Endothelial cell of umbilical vein (primary cell): ENCODE data around the gene SFRP2. TPM values are rescaled to one million over a fixed set of nuclear protein-coding genes. Genes with fewer than 3 reads are reported as not detected.

Experiments used
- BruUV-seq: library from RNA; stranded (reverse); fragments of 400-500 nt; replicated peaks from 2 replicates; lab custom pipeline; 2021; lab: Mats Ljungman, UMichigan
- CTCF ChIA-PET: fragments of 300-600, 350-600 bp; sonication (Branson Sonifier 250); formaldehyde crosslinking; loops from one replicate; lab custom pipeline; 2021; ENCODE audit warnings: antibody characterized with exemption, inconsistent platforms; lab: Charles Lee
- POLR2A ChIA-PET: fragments of 300-600, 350-600 bp; sonication (Branson Sonifier 250); formaldehyde crosslinking; loops from one replicate; lab custom pipeline; 2021; ENCODE audit warnings: antibody characterized with exemption, inconsistent platforms; lab: Charles Lee
- DNase-seq: peaks from one replicate; pipeline ENCODE4 v3.0.0-alpha.2; 2011; ENCODE audit warnings: low read depth, low spot score
- FAIRE-seq: peaks from 2 replicates; lab custom pipeline; 2011; peaks lifted over from hg19 to GRCh38; lab: Jason Lieb, UNC
- H2AFZ ChIP-seq: 2 replicates; pipeline ENCODE4 v1.6.0; 2012; ENCODE audit warnings: low read depth, low read length, control low read depth, inconsistent platforms
- H3K27ac ChIP-seq: 2 replicates; pipeline ENCODE4 v1.5.1; 2011; ENCODE audit warnings: low read depth, mild to moderate bottlenecking, control low read depth, low read length, moderate library complexity; ENCODE audit not compliant: insufficient read depth
- H3K27me3 ChIP-seq, 2 experiments: 2 replicates each; pipeline versions ENCODE4 v1.6.0 to v1.6.1; 2011; ENCODE audit warnings: low read length in 2 of 2, mixed read lengths in 1 of 2; ENCODE audit not compliant: control insufficient read depth in 2 of 2, insufficient read depth in 2 of 2
- H3K36me3 ChIP-seq, 2 experiments: 2 replicates in 1 of 2; 3 replicates in 1 of 2; pipeline ENCODE4 v1.5.1; 2011; ENCODE audit warnings: low read length in 2 of 2, mild to moderate bottlenecking in 1 of 2, moderate library complexity in 1 of 2; ENCODE audit not compliant: control insufficient read depth in 2 of 2, insufficient read depth in 2 of 2; ENCODE audit errors: extremely low read depth in 1 of 2
- H3K4me1 ChIP-seq: 3 replicates; pipeline ENCODE4 v1.5.1; 2011; ENCODE audit warnings: mild to moderate bottlenecking, low read length; ENCODE audit not compliant: control insufficient read depth, insufficient read depth; ENCODE audit errors: extremely low read depth
- H3K4me2 ChIP-seq: 2 replicates; pipeline ENCODE4 v1.6.1; 2011; ENCODE audit warnings: low read length, control low read depth, mixed read lengths; ENCODE audit not compliant: insufficient read depth
- H3K4me3 ChIP-seq, 3 experiments: fragments of 200-600 bp in 1 of 3; sonication (generic), shearing (Covaris generic) in 1 of 3; replicated peaks in 1 of 3; 2 replicates each; pipeline ENCODE4 v1.5.1; 2011 to 2016; ENCODE audit warnings: control low read depth in 3 of 3, low read length in 3 of 3, mild to moderate bottlenecking in 2 of 3, inconsistent platforms in 1 of 3, low read depth in 1 of 3, moderate library complexity in 1 of 3; ENCODE audit not compliant: insufficient read depth in 1 of 3
- H3K79me2 ChIP-seq: 2 replicates; pipeline ENCODE4 v1.6.0; 2012; ENCODE audit warnings: low read length, inconsistent platforms; ENCODE audit not compliant: control insufficient read depth, insufficient read depth
- H3K9ac ChIP-seq: replicated peaks from 2 replicates; pipeline ENCODE3; 2011; ENCODE audit warnings: low read length, control low read depth; ENCODE audit not compliant: insufficient read depth; ENCODE audit errors: extremely low read depth
- H3K9me1 ChIP-seq: replicated peaks from 3 replicates; pipeline ENCODE4 v1.6.0; 2011; ENCODE audit warnings: mild to moderate bottlenecking, low read length; ENCODE audit not compliant: control insufficient read depth, insufficient read depth; ENCODE audit errors: extremely low read depth
- H3K9me3 ChIP-seq: replicated peaks from 2 replicates; pipeline ENCODE4 v1.5.1; 2012; ENCODE audit warnings: low read length, inconsistent platforms; ENCODE audit not compliant: control insufficient read depth, insufficient read depth
- H4K20me1 ChIP-seq: replicated peaks from 2 replicates; pipeline ENCODE3; 2011; ENCODE audit warnings: mild to moderate bottlenecking, low read length; ENCODE audit not compliant: control insufficient read depth, insufficient read depth; ENCODE audit errors: extremely low read depth
- EZH2 ChIP-seq: IDR thresholded peaks from 2 replicates; pipeline ENCODE4 v1.6.1; 2012; ENCODE audit warnings: borderline replicate concordance, low read depth, mild to moderate bottlenecking, moderate library complexity, low read length, inconsistent platforms; ENCODE audit not compliant: severe bottlenecking
- FOS ChIP-seq: IDR thresholded peaks from 2 replicates; pipeline ENCODE4 v1.6.1; 2011; ENCODE audit warnings: mild to moderate bottlenecking, low read length, moderate library complexity, borderline replicate concordance; ENCODE audit not compliant: insufficient read depth
- GATA2 ChIP-seq: IDR thresholded peaks from 2 replicates; pipeline ENCODE4 v1.7.0; 2011; ENCODE audit warnings: low read depth, mild to moderate bottlenecking, moderate library complexity, mixed read lengths, low read length; ENCODE audit not compliant: insufficient read length, insufficient read depth
- JUN ChIP-seq: IDR thresholded peaks from 2 replicates; pipeline ENCODE4 v1.6.1; 2011; ENCODE audit warnings: borderline replicate concordance, low read depth; ENCODE audit not compliant: insufficient read length, insufficient read depth
- MYC ChIP-seq: IDR thresholded peaks from one replicate; pipeline ENCODE4 v1.6.1; 2011; ENCODE audit warnings: mild to moderate bottlenecking, low read depth, low read length
- POLR2A ChIP-seq: IDR thresholded peaks from 2 replicates; pipeline ENCODE4 v1.6.1; 2012; ENCODE audit warnings: low read depth, mild to moderate bottlenecking, control low read depth, low read length
- POLR2AphosphoS5 ChIP-seq: IDR thresholded peaks from 2 replicates; pipeline ENCODE4 v1.6.1; 2012; ENCODE audit warnings: low read depth, mild to moderate bottlenecking, control low read depth, low read length, moderate library complexity; ENCODE audit not compliant: insufficient read depth
- dilution Hi-C: fragments of 300-500 bp; cut with MboI; formaldehyde crosslinking; loops from one replicate; pipeline ENCODE4 v1.15.0; 2019; ENCODE audit warnings: low sequenced_read_pairs; ENCODE audit not compliant: extremely low pct_ligation_motif_present
- intact Hi-C: fragments of 100-400 bp; cut with micrococcal nuclease; formaldehyde crosslinking; loops from one replicate; pipeline ENCODE4 v1.10.0; 2022
- polyA plus RNA-seq, 4 experiments: library from polyadenylated mRNA; depleted of rRNA in 3 of 4; stranded (reverse) in 3 of 4; unstranded in 1 of 4; fragments of >200 nt; gene quantifications; 2 replicates each; pipeline versions ENCODE4 v1.2.1 to v1.2.3, GENCODE V29; 2011 to 2012; ENCODE audit warnings: missing spikeins in 1 of 4
- total RNA-seq: library from RNA; stranded (reverse); gene quantifications from 2 replicates; pipeline ENCODE4 v1.2.3, GENCODE V29; 2021
- TF ChIP-seq, protein P1 (sequence below): IDR thresholded peaks from 2 replicates; pipeline ENCODE4 v1.6.1; 2011; ENCODE audit not compliant: insufficient read depth, insufficient read length
- TF ChIP-seq, protein P2 (sequence below), 2 donors: IDR thresholded peaks; 1 replicate in 1 of 2; 2 replicates in 1 of 2; pipeline ENCODE4 v1.5.1; 2011; ENCODE audit warnings: low read length in 2 of 2, mild to moderate bottlenecking in 2 of 2, moderate library complexity in 2 of 2, control low read depth in 1 of 2, inconsistent platforms in 1 of 2, low read depth in 1 of 2; ENCODE audit not compliant: insufficient read depth in 1 of 2; ENCODE audit errors: extremely low read depth in 1 of 2

SFRP2 gene
- total and polyA plus RNA-seq, 2 donors (not counting 3 experiments of a cell fraction or from before 2014, with no cell fraction given), result 0.04 TPM; not detected in 1

DNA sequence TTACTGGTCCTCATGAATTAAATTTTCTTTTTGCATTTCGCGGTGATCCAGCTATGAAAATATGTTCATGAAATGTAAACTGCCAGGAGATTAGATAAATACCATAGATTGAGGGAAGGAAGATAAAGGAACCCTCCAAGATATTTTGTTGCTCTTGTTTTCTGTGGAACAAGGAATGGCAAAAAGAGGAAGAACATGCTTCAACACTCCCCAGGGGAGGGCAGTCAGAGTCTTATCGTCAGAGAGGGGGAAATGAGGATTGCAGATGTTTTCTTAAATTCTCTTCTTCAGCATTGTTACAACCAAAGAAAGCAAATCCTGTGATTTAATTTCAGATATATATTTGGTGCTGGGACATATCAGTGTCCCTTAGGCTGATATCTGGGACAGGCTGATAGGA, 9.5 kb upstream of the SFRP2 start:
- intact Hi-C loops, result no loop called here

More for the DNA sequence above, 9.5 kb upstream of the SFRP2 start:
- Histone ChIP-seq H3K36me3 (no peaks in the 10 kb centered on the region), H2AFZ (no peak overlapping the region), H3K9ac (no peak overlapping the region), H3K9me3 (no peaks in the 10 kb centered on the region), H3K27ac (no peak overlapping the region), H3K4me1 (no peaks in the 10 kb centered on the region), H3K79me2 (no peaks in the 10 kb centered on the region), H3K4me3 (no peak overlapping the region), H3K9me1 (no peaks in the 10 kb centered on the region), H3K27me3 (peaks cover 8 to 30% of the 10 kb centered on the region in 2 experiments), H3K4me2 (no peak overlapping the region), H4K20me1 (no peaks in the 10 kb centered on the region)
- no peak for FAIRE-seq
- dilution Hi-C loops, result no loop called here
- POLR2A ChIA-PET, result no interaction called here
- DNase-seq, result no peak
- TF ChIP-seq GATA2 (no peak), JUN (no peak), POLR2AphosphoS5 (no peak), EZH2 (no peak), FOS (no peak), POLR2A (no peak), MYC (no peak)
- TF ChIP-seq, protein P1, sequence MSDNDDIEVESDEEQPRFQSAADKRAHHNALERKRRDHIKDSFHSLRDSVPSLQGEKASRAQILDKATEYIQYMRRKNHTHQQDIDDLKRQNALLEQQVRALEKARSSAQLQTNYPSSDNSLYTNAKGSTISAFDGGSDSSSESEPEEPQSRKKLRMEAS, result no peak
- TF ChIP-seq, protein P2, sequence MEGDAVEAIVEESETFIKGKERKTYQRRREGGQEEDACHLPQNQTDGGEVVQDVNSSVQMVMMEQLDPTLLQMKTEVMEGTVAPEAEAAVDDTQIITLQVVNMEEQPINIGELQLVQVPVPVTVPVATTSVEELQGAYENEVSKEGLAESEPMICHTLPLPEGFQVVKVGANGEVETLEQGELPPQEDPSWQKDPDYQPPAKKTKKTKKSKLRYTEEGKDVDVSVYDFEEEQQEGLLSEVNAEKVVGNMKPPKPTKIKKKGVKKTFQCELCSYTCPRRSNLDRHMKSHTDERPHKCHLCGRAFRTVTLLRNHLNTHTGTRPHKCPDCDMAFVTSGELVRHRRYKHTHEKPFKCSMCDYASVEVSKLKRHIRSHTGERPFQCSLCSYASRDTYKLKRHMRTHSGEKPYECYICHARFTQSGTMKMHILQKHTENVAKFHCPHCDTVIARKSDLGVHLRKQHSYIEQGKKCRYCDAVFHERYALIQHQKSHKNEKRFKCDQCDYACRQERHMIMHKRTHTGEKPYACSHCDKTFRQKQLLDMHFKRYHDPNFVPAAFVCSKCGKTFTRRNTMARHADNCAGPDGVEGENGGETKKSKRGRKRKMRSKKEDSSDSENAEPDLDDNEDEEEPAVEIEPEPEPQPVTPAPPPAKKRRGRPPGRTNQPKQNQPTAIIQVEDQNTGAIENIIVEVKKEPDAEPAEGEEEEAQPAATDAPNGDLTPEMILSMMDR (IDR thresholded peaks at IDR 0.05; ENCODE audit: extremely low read depth in 1 of 2, insufficient read depth in 1 of 2, low read depth in 1 of 2, low read length in 2 of 2), result no peak
- CTCF ChIA-PET, result no interaction called here
- BruUV-seq, result no TSS peak
